Stromal cell of bone marrow (primary cell): Measurements from ENCODE around the gene ZNF106.

Experiments used
- DNase-seq: peaks from one replicate; pipeline ENCODE4 v3.0.0-alpha.2; 2012; ENCODE audit warnings: low read depth

ZNF106 gene

GRCh38 chr15:42367041-42367440 lies 123.9 kb downstream of the ZNF106 start:
- no peak for DNase-seq

- no peak for DNase-seq
Observed at GRCh38 chr15:42365921-42366550, 124.9 kb downstream of the ZNF106 start.

GRCh38 chr15:42364529-42364928 lies 126.4 kb downstream of the ZNF106 start:
- no peak for DNase-seq

DNA sequence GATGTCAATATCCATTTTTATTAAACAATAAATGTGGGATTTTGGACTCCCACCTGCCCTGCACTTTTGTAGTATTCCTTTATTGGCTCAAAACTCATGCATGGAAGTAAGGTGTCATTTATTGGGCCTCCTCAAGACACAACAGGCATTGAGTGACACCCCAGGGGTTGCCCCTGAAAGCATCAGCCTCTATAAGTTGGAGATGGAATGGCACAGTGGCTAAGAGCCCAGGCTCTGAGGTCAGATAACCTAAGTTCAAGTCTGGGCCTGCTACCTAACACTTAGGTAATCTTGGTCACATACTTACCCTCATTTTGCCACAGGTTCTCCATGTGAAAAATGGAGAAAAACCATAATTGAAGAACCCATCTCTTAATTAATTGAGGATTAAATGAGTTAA lies 127.0 kb downstream of the ZNF106 start:
- DNase-seq: no peak

- DNase-seq: no peak
Observed at GRCh38 chr15:42363487-42363886, 127.5 kb downstream of the ZNF106 start.
